Right lobe of liver (tissue), 4 donors: ENCODE data around the gene PLEKHM2.

ENCODE experiments used
- POLR2A ChIP-seq: fragments of 450-650 bp; IDR thresholded peaks from one replicate; pipeline ENCODE4 v1.6.1; 2017; ENCODE audit warnings: antibody characterized with exemption, mild to moderate bottlenecking
- TF ChIP-seq, protein P1 (sequence below), 4 donors: fragments of 200-600 bp in 3 of 4; fragments of 450-650 bp in 1 of 4; IDR thresholded peaks; one replicate each; pipeline versions ENCODE4 v1.5.1 to v1.8.0; 2016 to 2022; ENCODE audit warnings: antibody characterized with exemption in 4 of 4, mild to moderate bottlenecking in 2 of 4
- donor health status: DM: no; HTN: no; CAD: no.
- donor health status: DM: no; HTN: no; CAD: no.
- donor health status: DM: no; HTN: yes; CAD: no.

GRCh38 chr1:15676010-15676409, 8.1 kb upstream of the PLEKHM2 start:
- TF ChIP-seq POLR2A: no peak
- TF ChIP-seq, protein P1, sequence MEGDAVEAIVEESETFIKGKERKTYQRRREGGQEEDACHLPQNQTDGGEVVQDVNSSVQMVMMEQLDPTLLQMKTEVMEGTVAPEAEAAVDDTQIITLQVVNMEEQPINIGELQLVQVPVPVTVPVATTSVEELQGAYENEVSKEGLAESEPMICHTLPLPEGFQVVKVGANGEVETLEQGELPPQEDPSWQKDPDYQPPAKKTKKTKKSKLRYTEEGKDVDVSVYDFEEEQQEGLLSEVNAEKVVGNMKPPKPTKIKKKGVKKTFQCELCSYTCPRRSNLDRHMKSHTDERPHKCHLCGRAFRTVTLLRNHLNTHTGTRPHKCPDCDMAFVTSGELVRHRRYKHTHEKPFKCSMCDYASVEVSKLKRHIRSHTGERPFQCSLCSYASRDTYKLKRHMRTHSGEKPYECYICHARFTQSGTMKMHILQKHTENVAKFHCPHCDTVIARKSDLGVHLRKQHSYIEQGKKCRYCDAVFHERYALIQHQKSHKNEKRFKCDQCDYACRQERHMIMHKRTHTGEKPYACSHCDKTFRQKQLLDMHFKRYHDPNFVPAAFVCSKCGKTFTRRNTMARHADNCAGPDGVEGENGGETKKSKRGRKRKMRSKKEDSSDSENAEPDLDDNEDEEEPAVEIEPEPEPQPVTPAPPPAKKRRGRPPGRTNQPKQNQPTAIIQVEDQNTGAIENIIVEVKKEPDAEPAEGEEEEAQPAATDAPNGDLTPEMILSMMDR (IDR thresholded peaks at IDR 0.05): no peak
